GM23338 (cell line): ENCODE results near the gene TSNAX. TPM values are rescaled to one million over a fixed set of nuclear protein-coding genes. Genes with fewer than 3 reads are reported as not detected.

Experiments used
- ATAC-seq: fragments of 200-7000 bp; cut with Tn5 transposase; 3 replicates; pipeline ENCODE4 v1.9.1; 2020
- DNase-seq: peaks from one replicate; pipeline ENCODE4 v3.0.0-alpha.2; 2015; ENCODE audit warnings: low spot score
- H2AFZ ChIP-seq: fragments of 200-600 bp; sonication (generic); 2 replicates; pipeline ENCODE4 v1.8.0; 2016; ENCODE audit warnings: antibody characterized with exemption, mild to moderate bottlenecking, moderate library complexity
- H3F3A ChIP-seq: fragments of 200-600 bp; sonication (generic); replicated peaks from 2 replicates; pipeline ENCODE4 v1.8.0; 2017; ENCODE audit warnings: antibody characterized with exemption, mixed run types, low read depth
- H3K27ac ChIP-seq: fragments of 200-600 bp; sonication (generic); 2 replicates; pipeline ENCODE4 v1.6.1; 2016; ENCODE audit warnings: low read depth
- H3K27me3 ChIP-seq: fragments of 200-600 bp; sonication (generic); 2 replicates; pipeline ENCODE4 v1.8.0; 2016; ENCODE audit warnings: mild to moderate bottlenecking, mixed run types, moderate library complexity; ENCODE audit not compliant: insufficient read depth
- H3K36me3 ChIP-seq: fragments of 200-600 bp; sonication (generic); 2 replicates; pipeline ENCODE4 v1.8.0; 2016; ENCODE audit warnings: mild to moderate bottlenecking; ENCODE audit not compliant: insufficient read depth
- H3K4me1 ChIP-seq: fragments of 200-600 bp; sonication (generic); 2 replicates; pipeline ENCODE4 v1.8.0; 2016; ENCODE audit warnings: mild to moderate bottlenecking, moderate library complexity; ENCODE audit not compliant: insufficient read depth
- H3K4me2 ChIP-seq: fragments of 200-600 bp; sonication (generic); 2 replicates; pipeline ENCODE4 v1.7.1; 2017; ENCODE audit warnings: mixed run types
- H3K4me3 ChIP-seq: fragments of 200-600 bp; sonication (generic); 2 replicates; pipeline ENCODE4 v1.6.1; 2016; ENCODE audit warnings: mixed run types
- H3K79me2 ChIP-seq: fragments of 200-600 bp; sonication (generic); replicated peaks from 2 replicates; pipeline ENCODE4 v1.8.0; 2017; ENCODE audit warnings: mild to moderate bottlenecking; ENCODE audit not compliant: insufficient read depth
- H3K9me2 ChIP-seq: fragments of 200-600 bp; sonication (generic); 2 replicates; pipeline ENCODE4 v1.8.0; 2017; ENCODE audit not compliant: insufficient read depth
- H4K20me1 ChIP-seq: fragments of 200-600 bp; sonication (generic); replicated peaks from 2 replicates; pipeline ENCODE4 v1.8.0; 2017; ENCODE audit warnings: mild to moderate bottlenecking; ENCODE audit not compliant: insufficient read depth
- H3K27ac Mint-ChIP-seq: 2 replicates; pipeline ENCODE4 v1.8.0; 2020; ENCODE audit warnings: inconsistent platforms, mild to moderate bottlenecking, moderate library complexity, mixed read lengths
- H3K27me3 Mint-ChIP-seq: 3 replicates; pipeline ENCODE4 v1.8.0; 2022; ENCODE audit warnings: low read depth, mild to moderate bottlenecking, moderate library complexity, mixed read lengths, inconsistent platforms; ENCODE audit not compliant: insufficient read depth, poor library complexity
- H3K36me3 Mint-ChIP-seq: 3 replicates; pipeline ENCODE4 v1.8.0; 2021; ENCODE audit warnings: low read depth, mild to moderate bottlenecking, inconsistent platforms, moderate library complexity, mixed read lengths
- H3K4me1 Mint-ChIP-seq: 3 replicates; pipeline ENCODE4 v1.8.0; 2020; ENCODE audit warnings: mild to moderate bottlenecking, inconsistent platforms, mixed read lengths
- H3K4me3 Mint-ChIP-seq: 3 replicates; pipeline ENCODE4 v1.8.0; 2021; ENCODE audit warnings: moderate library complexity, mild to moderate bottlenecking, inconsistent platforms, mixed read lengths
- H3K9me3 Mint-ChIP-seq: 3 replicates; pipeline ENCODE4 v1.8.0; 2020; ENCODE audit warnings: moderate library complexity, mild to moderate bottlenecking, inconsistent platforms, mixed read lengths
- CREB1 ChIP-seq: fragments of 250-450 bp; sonication (Bioruptor Pico); IDR thresholded peaks from 2 replicates; pipeline ENCODE4 v1.5.0; 2020; ENCODE audit warnings: low read depth, mild to moderate bottlenecking, moderate library complexity
- EZH2 ChIP-seq: fragments of 200-600 bp; sonication (generic); IDR thresholded peaks from one replicate; pipeline ENCODE4 v1.8.0; 2017; ENCODE audit warnings: antibody characterized with exemption, mild to moderate bottlenecking, low read depth; ENCODE audit not compliant: unreplicated experiment
- EZH2phosphoT487 ChIP-seq: fragments of 200-600 bp; sonication (generic); IDR thresholded peaks from one replicate; pipeline ENCODE4 v1.8.1; 2018; ENCODE audit warnings: antibody characterized with exemption; ENCODE audit not compliant: unreplicated experiment
- JUNB ChIP-seq: IDR thresholded peaks from one replicate; pipeline ENCODE4 v1.6.1; 2016; ENCODE audit warnings: antibody characterized with exemption; ENCODE audit not compliant: unreplicated experiment
- NANOG ChIP-seq: IDR thresholded peaks from 2 replicates; pipeline ENCODE4 v1.6.1; 2016; ENCODE audit warnings: antibody characterized with exemption, borderline replicate concordance
- POLR2AphosphoS5 ChIP-seq: IDR thresholded peaks from 2 replicates; pipeline ENCODE4 v1.6.1; 2016; ENCODE audit warnings: antibody characterized with exemption, low read depth
- STAT1 ChIP-seq: IDR thresholded peaks from one replicate; pipeline ENCODE4 v1.6.1; 2016; ENCODE audit warnings: antibody characterized with exemption; ENCODE audit not compliant: unreplicated experiment
- ZNF114 ChIP-seq: fragments of 250-450 bp; sonication (Bioruptor Pico); IDR thresholded peaks from 2 replicates; pipeline ENCODE4 v1.5.0; 2020; ENCODE audit warnings: mild to moderate bottlenecking, moderate library complexity
- ZNF331 ChIP-seq: fragments of 250-450 bp; sonication (Bioruptor Pico); IDR thresholded peaks from 2 replicates; pipeline ENCODE4 v1.5.0; 2020; ENCODE audit warnings: low read depth, mild to moderate bottlenecking, moderate library complexity
- polyA plus RNA-seq: library from polyadenylated mRNA; unstranded; fragments of >200 nt; fragmentation: Nextera tagmentation; extraction: Ambion mirVana; gene quantifications from 2 replicates; pipeline ENCODE4 v1.2.1, GENCODE V29; 2016
- total RNA-seq: library from RNA; depleted of rRNA; stranded (reverse); fragments of >200 nt; shearing (Covaris generic); gene quantifications from 2 replicates; pipeline ENCODE4 v1.2.3, GENCODE V29; 2014
- TF ChIP-seq, protein P1 (sequence below): IDR thresholded peaks from 2 replicates; pipeline ENCODE4 v1.6.1; 2016; ENCODE audit warnings: antibody characterized with exemption
- TF ChIP-seq, protein P2 (sequence below): fragments of 250-450 bp; sonication (Bioruptor Pico); IDR thresholded peaks from 2 replicates; pipeline ENCODE4 v1.5.0; 2020; ENCODE audit warnings: mild to moderate bottlenecking, moderate library complexity
- TF ChIP-seq, protein P3 (sequence below): IDR thresholded peaks from one replicate; pipeline ENCODE4 v1.6.1; 2018; ENCODE audit warnings: antibody characterized with exemption; ENCODE audit not compliant: unreplicated experiment
- TF ChIP-seq, protein P4 (sequence below), 2 experiments: fragments of 200-600 bp in 1 of 2; sonication (generic) in 1 of 2; conservative IDR thresholded peaks; 2 replicates each; pipeline versions ENCODE4 v1.5.1 to v1.6.1; 2016 to 2017; ENCODE audit warnings: antibody characterized with exemption in 2 of 2, low read depth in 2 of 2, mild to moderate bottlenecking in 2 of 2, moderate library complexity in 1 of 2

The TSNAX gene
- total and polyA plus RNA-seq, 2 experiments from 2014 or later: 31.5 to 31.7 TPM

DNA sequence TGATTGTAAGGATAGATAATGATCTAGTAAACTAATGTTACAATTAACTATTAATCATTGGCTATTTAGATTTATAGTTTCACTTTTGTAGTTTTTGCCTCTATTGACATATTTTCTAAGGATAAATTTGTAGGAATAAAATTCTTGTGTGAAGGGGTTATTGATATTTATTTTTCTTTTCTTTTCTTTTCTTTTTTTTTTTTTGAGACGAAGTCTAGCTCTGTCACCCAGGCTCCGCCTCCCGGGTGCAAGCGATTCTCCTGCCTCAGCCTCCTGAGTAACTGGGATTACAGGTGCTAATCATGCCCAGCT, 74.2 kb downstream of the TSNAX start:
- Histone ChIP-seq H3K4me1 (no peaks in the 10 kb centered on the region; the same call in 1 of the 2 replicates), H3K27me3 (no peaks in the 10 kb centered on the region), H4K20me1 (no peaks in the 10 kb centered on the region), H3K27ac (no peak overlapping the region), H3K9me2 (no peaks in the 10 kb centered on the region), H3F3A (no peaks in the 10 kb centered on the region), H3K4me2 (no peak overlapping the region), H3K4me3 (no peak overlapping the region), H3K79me2 (no peaks in the 10 kb centered on the region), H3K36me3 (no peaks in the 10 kb centered on the region), H2AFZ (no peak overlapping the region)
- Mint-ChIP-seq H3K27ac (no peak overlapping the region), H3K27me3 (peaks cover 1% of the 10 kb centered on the region), H3K36me3 (no peaks in the 10 kb centered on the region), H3K4me1 (peaks cover 13% of the 10 kb centered on the region; the same call in 2 of the 3 replicates), H3K4me3 (no peak overlapping the region), H3K9me3 (no peaks in the 10 kb centered on the region)
- ATAC-seq: no peak
- DNase-seq: no peak
- TF ChIP-seq CREB1 (CRISPR knock-in tag): no peak
- TF ChIP-seq, protein P1, sequence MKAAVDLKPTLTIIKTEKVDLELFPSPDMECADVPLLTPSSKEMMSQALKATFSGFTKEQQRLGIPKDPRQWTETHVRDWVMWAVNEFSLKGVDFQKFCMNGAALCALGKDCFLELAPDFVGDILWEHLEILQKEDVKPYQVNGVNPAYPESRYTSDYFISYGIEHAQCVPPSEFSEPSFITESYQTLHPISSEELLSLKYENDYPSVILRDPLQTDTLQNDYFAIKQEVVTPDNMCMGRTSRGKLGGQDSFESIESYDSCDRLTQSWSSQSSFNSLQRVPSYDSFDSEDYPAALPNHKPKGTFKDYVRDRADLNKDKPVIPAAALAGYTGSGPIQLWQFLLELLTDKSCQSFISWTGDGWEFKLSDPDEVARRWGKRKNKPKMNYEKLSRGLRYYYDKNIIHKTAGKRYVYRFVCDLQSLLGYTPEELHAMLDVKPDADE: no peak
- TF ChIP-seq EZH2phosphoT487: no peak
- TF ChIP-seq NANOG: no peak
- TF ChIP-seq, protein P2, sequence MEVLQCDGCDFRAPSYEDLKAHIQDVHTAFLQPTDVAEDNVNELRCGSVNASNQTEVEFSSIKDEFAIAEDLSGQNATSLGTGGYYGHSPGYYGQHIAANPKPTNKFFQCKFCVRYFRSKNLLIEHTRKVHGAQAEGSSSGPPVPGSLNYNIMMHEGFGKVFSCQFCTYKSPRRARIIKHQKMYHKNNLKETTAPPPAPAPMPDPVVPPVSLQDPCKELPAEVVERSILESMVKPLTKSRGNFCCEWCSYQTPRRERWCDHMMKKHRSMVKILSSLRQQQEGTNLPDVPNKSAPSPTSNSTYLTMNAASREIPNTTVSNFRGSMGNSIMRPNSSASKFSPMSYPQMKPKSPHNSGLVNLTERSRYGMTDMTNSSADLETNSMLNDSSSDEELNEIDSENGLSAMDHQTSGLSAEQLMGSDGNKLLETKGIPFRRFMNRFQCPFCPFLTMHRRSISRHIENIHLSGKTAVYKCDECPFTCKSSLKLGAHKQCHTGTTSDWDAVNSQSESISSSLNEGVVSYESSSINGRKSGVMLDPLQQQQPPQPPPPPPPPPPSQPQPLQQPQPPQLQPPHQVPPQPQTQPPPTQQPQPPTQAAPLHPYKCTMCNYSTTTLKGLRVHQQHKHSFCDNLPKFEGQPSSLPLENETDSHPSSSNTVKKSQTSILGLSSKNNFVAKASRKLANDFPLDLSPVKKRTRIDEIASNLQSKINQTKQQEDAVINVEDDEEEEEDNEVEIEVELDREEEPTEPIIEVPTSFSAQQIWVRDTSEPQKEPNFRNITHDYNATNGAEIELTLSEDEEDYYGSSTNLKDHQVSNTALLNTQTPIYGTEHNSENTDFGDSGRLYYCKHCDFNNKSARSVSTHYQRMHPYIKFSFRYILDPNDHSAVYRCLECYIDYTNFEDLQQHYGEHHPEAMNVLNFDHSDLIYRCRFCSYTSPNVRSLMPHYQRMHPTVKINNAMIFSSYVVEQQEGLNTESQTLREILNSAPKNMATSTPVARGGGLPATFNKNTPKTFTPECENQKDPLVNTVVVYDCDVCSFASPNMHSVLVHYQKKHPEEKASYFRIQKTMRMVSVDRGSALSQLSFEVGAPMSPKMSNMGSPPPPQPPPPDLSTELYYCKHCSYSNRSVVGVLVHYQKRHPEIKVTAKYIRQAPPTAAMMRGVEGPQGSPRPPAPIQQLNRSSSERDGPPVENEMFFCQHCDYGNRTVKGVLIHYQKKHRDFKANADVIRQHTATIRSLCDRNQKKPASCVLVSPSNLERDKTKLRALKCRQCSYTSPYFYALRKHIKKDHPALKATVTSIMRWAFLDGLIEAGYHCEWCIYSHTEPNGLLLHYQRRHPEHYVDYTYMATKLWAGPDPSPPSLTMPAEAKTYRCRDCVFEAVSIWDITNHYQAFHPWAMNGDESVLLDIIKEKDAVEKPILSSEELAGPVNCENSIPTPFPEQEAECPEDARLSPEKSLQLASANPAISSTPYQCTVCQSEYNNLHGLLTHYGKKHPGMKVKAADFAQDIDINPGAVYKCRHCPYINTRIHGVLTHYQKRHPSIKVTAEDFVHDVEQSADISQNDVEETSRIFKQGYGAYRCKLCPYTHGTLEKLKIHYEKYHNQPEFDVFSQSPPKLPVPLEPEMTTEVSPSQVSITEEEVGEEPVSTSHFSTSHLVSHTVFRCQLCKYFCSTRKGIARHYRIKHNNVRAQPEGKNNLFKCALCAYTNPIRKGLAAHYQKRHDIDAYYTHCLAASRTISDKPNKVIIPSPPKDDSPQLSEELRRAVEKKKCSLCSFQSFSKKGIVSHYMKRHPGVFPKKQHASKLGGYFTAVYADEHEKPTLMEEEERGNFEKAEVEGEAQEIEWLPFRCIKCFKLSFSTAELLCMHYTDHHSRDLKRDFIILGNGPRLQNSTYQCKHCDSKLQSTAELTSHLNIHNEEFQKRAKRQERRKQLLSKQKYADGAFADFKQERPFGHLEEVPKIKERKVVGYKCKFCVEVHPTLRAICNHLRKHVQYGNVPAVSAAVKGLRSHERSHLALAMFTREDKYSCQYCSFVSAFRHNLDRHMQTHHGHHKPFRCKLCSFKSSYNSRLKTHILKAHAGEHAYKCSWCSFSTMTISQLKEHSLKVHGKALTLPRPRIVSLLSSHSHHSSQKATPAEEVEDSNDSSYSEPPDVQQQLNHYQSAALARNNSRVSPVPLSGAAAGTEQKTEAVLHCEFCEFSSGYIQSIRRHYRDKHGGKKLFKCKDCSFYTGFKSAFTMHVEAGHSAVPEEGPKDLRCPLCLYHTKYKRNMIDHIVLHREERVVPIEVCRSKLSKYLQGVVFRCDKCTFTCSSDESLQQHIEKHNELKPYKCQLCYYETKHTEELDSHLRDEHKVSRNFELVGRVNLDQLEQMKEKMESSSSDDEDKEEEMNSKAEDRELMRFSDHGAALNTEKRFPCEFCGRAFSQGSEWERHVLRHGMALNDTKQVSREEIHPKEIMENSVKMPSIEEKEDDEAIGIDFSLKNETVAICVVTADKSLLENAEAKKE (CRISPR knock-in tag): no peak
- TF ChIP-seq STAT1: no peak
- TF ChIP-seq POLR2AphosphoS5: no peak
- TF ChIP-seq EZH2: no peak
- TF ChIP-seq ZNF331 (CRISPR knock-in tag): no peak
- TF ChIP-seq, protein P3, sequence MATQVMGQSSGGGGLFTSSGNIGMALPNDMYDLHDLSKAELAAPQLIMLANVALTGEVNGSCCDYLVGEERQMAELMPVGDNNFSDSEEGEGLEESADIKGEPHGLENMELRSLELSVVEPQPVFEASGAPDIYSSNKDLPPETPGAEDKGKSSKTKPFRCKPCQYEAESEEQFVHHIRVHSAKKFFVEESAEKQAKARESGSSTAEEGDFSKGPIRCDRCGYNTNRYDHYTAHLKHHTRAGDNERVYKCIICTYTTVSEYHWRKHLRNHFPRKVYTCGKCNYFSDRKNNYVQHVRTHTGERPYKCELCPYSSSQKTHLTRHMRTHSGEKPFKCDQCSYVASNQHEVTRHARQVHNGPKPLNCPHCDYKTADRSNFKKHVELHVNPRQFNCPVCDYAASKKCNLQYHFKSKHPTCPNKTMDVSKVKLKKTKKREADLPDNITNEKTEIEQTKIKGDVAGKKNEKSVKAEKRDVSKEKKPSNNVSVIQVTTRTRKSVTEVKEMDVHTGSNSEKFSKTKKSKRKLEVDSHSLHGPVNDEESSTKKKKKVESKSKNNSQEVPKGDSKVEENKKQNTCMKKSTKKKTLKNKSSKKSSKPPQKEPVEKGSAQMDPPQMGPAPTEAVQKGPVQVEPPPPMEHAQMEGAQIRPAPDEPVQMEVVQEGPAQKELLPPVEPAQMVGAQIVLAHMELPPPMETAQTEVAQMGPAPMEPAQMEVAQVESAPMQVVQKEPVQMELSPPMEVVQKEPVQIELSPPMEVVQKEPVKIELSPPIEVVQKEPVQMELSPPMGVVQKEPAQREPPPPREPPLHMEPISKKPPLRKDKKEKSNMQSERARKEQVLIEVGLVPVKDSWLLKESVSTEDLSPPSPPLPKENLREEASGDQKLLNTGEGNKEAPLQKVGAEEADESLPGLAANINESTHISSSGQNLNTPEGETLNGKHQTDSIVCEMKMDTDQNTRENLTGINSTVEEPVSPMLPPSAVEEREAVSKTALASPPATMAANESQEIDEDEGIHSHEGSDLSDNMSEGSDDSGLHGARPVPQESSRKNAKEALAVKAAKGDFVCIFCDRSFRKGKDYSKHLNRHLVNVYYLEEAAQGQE: no peak
- TF ChIP-seq ZNF114 (CRISPR knock-in tag): no peak
- TF ChIP-seq, protein P4, sequence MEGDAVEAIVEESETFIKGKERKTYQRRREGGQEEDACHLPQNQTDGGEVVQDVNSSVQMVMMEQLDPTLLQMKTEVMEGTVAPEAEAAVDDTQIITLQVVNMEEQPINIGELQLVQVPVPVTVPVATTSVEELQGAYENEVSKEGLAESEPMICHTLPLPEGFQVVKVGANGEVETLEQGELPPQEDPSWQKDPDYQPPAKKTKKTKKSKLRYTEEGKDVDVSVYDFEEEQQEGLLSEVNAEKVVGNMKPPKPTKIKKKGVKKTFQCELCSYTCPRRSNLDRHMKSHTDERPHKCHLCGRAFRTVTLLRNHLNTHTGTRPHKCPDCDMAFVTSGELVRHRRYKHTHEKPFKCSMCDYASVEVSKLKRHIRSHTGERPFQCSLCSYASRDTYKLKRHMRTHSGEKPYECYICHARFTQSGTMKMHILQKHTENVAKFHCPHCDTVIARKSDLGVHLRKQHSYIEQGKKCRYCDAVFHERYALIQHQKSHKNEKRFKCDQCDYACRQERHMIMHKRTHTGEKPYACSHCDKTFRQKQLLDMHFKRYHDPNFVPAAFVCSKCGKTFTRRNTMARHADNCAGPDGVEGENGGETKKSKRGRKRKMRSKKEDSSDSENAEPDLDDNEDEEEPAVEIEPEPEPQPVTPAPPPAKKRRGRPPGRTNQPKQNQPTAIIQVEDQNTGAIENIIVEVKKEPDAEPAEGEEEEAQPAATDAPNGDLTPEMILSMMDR (conservative IDR thresholded peaks at IDR 0.05; ENCODE audit: low read depth in 2 of 2): no peak
- no peak for TF ChIP-seq JUNB
